ENCODE results near the gene MTIF3. TPM values are rescaled to one million over a fixed set of nuclear protein-coding genes. Genes with fewer than 3 reads are reported as not detected.

MTIF3 gene
- polyA plus RNA-seq, 1 donor (not counting 4 experiments of a cell fraction or from before 2014, with no cell fraction given), result 56.1 TPM

DNA sequence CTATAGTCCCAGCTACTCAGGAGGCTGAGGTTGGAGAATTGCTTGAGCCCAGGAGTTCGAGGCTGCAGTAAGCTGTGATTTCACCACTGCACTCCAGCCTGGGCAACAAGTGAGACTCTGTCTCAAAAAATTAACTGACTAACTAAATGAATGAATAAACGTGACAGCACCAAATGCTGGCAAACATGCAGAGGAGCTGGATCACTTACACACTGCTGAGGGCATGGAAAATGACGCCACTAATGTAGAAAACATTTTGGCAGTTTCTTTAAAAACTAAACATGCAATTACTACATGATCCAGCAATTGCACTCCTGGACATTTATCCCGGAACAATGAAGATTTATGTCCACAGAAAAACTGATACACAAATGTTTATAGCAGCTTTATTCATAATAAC lies 57.3 kb downstream of the MTIF3 start:
- H3K27ac ChIP-seq (ENCODE audit: control insufficient read depth, insufficient read depth, low read length), result no peak overlapping the region
- H3K4me2 ChIP-seq (ENCODE audit: control insufficient read depth, extremely low read depth, insufficient read depth, low read depth, low read length), result no peak overlapping the region
- no peaks in the 10 kb centered on the region for H3K36me3 ChIP-seq (ENCODE audit: control insufficient read depth in 2 of 2, extremely low read depth in 1 of 2, insufficient read depth in 2 of 2, low read length in 2 of 2)
- dilution Hi-C loops (cut with MboI; ENCODE audit: extremely low pct_ligation_motif_present, low sequenced_read_pairs), result no loop called here
- H3K9me3 ChIP-seq (ENCODE audit: control insufficient read depth, low read depth, low read length), result no peaks in the 10 kb centered on the region
- H4K20me1 ChIP-seq (ENCODE audit: control insufficient read depth, extremely low read depth, insufficient read depth, low read length), result no peaks in the 10 kb centered on the region
- DNase-seq (ENCODE audit: low read depth, low spot score) (no peak), FAIRE-seq (no peak)
- H2AFZ ChIP-seq (ENCODE audit: control insufficient read depth, low read length), result no peak overlapping the region
- H3K79me2 ChIP-seq (ENCODE audit: control insufficient read depth, insufficient read depth, low read length), result no peaks in the 10 kb centered on the region
- H3K4me3 ChIP-seq (ENCODE audit: control insufficient read depth in 2 of 3, extremely low read depth in 1 of 3, insufficient read depth in 2 of 3, low read depth in 1 of 3, low read length in 3 of 3), result no peak overlapping the region
- TF ChIP-seq, protein P1, sequence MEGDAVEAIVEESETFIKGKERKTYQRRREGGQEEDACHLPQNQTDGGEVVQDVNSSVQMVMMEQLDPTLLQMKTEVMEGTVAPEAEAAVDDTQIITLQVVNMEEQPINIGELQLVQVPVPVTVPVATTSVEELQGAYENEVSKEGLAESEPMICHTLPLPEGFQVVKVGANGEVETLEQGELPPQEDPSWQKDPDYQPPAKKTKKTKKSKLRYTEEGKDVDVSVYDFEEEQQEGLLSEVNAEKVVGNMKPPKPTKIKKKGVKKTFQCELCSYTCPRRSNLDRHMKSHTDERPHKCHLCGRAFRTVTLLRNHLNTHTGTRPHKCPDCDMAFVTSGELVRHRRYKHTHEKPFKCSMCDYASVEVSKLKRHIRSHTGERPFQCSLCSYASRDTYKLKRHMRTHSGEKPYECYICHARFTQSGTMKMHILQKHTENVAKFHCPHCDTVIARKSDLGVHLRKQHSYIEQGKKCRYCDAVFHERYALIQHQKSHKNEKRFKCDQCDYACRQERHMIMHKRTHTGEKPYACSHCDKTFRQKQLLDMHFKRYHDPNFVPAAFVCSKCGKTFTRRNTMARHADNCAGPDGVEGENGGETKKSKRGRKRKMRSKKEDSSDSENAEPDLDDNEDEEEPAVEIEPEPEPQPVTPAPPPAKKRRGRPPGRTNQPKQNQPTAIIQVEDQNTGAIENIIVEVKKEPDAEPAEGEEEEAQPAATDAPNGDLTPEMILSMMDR (optimal IDR thresholded peaks at IDR 0.05 in 1 of 3, IDR thresholded peaks at IDR 0.05 in 1 of 3, conservative IDR thresholded peaks at IDR 0.05 in 1 of 3; ENCODE audit: extremely low read depth in 1 of 3, insufficient read depth in 2 of 3, low read length in 3 of 3), result no peak
- H3K27me3 ChIP-seq (ENCODE audit: control insufficient read depth, extremely low read depth, insufficient read depth, low read length), result peaks cover 6% of the 10 kb centered on the region
- no peaks in the 10 kb centered on the region for H3K9me1 ChIP-seq (ENCODE audit: control insufficient read depth, extremely low read depth, insufficient read depth, low read length)
- H3K4me1 ChIP-seq (ENCODE audit: control insufficient read depth, extremely low read depth, insufficient read depth, low read length), result no peaks in the 10 kb centered on the region
- H3K9ac ChIP-seq (ENCODE audit: control insufficient read depth, extremely low read depth, insufficient read depth, low read length), result no peak overlapping the region

DNA sequence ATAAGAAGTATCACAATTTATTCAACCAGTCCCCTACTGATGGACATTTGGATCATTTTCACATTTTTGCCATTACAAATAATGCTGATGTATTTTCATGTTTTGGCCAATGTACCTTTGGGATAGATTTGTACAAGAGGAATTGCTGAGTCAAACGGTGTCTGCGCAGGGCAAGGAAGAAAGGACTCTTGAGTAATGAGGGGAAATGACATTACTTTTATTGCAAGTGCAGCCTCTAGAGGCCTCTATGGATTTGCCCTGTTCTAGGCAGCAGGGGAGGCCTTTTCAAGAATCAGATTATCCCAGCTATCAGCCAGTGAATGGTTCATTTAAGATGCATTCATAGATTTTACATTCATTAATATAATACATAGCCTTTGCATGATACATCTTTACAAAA lies 58.9 kb downstream of the MTIF3 start:
- Histone ChIP-seq H3K4me3 (ENCODE audit: control insufficient read depth in 2 of 3, extremely low read depth in 1 of 3, insufficient read depth in 2 of 3, low read depth in 1 of 3, low read length in 3 of 3) (no peak overlapping the region), H4K20me1 (ENCODE audit: control insufficient read depth, extremely low read depth, insufficient read depth, low read length) (no peaks in the 10 kb centered on the region), H2AFZ (ENCODE audit: control insufficient read depth, low read length) (no peak overlapping the region), H3K4me2 (ENCODE audit: control insufficient read depth, extremely low read depth, insufficient read depth, low read depth, low read length) (no peak overlapping the region), H3K9ac (ENCODE audit: control insufficient read depth, extremely low read depth, insufficient read depth, low read length) (no peak overlapping the region), H3K36me3 (ENCODE audit: control insufficient read depth in 2 of 2, extremely low read depth in 1 of 2, insufficient read depth in 2 of 2, low read length in 2 of 2) (no peaks in the 10 kb centered on the region), H3K27ac (ENCODE audit: control insufficient read depth, insufficient read depth, low read length) (no peak overlapping the region), H3K4me1 (ENCODE audit: control insufficient read depth, extremely low read depth, insufficient read depth, low read length) (no peaks in the 10 kb centered on the region), H3K27me3 (ENCODE audit: control insufficient read depth, extremely low read depth, insufficient read depth, low read length) (peaks cover 6% of the 10 kb centered on the region), H3K9me1 (ENCODE audit: control insufficient read depth, extremely low read depth, insufficient read depth, low read length) (no peaks in the 10 kb centered on the region), H3K79me2 (ENCODE audit: control insufficient read depth, insufficient read depth, low read length) (no peaks in the 10 kb centered on the region), H3K9me3 (ENCODE audit: control insufficient read depth, low read depth, low read length) (no peaks in the 10 kb centered on the region)
- dilution Hi-C loops (cut with MboI; ENCODE audit: extremely low pct_ligation_motif_present, low sequenced_read_pairs), result no loop called here
- DNase-seq (ENCODE audit: low read depth, low spot score) (no peak), FAIRE-seq (no peak)
- TF ChIP-seq, protein P1 (optimal IDR thresholded peaks at IDR 0.05 in 1 of 3, IDR thresholded peaks at IDR 0.05 in 1 of 3, conservative IDR thresholded peaks at IDR 0.05 in 1 of 3; ENCODE audit: extremely low read depth in 1 of 3, insufficient read depth in 2 of 3, low read length in 3 of 3), result no peak
- TF ChIP-seq EZH2 (IDR thresholded peaks at IDR 0.05; ENCODE audit: low read length), result no peak
